Neural cell (in vitro differentiated cells): Measurements from ENCODE around the gene SCN8A.

ENCODE experiments used
- EP300 ChIP-seq: fragments of 450-650 bp; conservative IDR thresholded peaks from 2 replicates; pipeline ENCODE4 v1.6.1; 2014; ENCODE audit warnings: antibody characterized with exemption, mild to moderate bottlenecking, moderate library complexity; ENCODE audit not compliant: poor library complexity, severe bottlenecking
- EZH2 ChIP-seq: fragments of 200-600, 300-800 bp; shearing (Covaris generic), sonication (generic); IDR thresholded peaks from 2 replicates; pipeline ENCODE4 v1.6.1; 2014; ENCODE audit warnings: antibody characterized with exemption, low read length, borderline replicate concordance, mild to moderate bottlenecking; ENCODE audit not compliant: insufficient read depth, poor library complexity, severe bottlenecking
- MXI1 ChIP-seq: fragments of 450-650 bp; conservative IDR thresholded peaks from 2 replicates; pipeline ENCODE4 v1.6.1; 2014; ENCODE audit warnings: antibody characterized with exemption, mild to moderate bottlenecking; ENCODE audit not compliant: poor library complexity, severe bottlenecking
- TAF1 ChIP-seq: IDR thresholded peaks from 2 replicates; pipeline ENCODE4 v1.6.1; 2012; ENCODE audit warnings: low read depth

DNA sequence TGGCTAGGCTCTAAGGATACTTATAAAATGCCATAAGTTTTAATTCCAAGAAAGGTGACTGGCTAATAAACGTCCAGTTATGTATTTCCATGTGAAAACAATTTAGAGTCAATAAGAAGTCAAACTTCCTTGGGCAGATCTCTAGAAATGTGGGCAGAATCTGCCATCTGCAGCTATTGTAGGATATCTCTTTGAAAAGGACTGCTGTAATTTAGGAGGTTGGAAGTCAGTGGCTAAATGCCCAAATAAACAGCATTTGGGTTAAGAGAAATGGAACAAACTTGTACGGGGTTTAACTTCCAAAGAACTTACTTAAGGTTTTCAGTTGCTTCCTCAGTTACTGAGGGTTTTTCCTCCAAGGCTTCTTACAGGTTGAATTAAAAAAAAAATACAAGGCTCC lies 135.9 kb downstream of the SCN8A start:
- no peak for TF ChIP-seq MXI1
- TF ChIP-seq EP300, result no peak
- TF ChIP-seq TAF1, result no peak
- TF ChIP-seq EZH2, result no peak
